ENCODE measurements around the gene GADD45B. TPM values are rescaled to one million over a fixed set of nuclear protein-coding genes. Genes with fewer than 3 reads are reported as not detected.
"Not testable (repeated sequence)": the region's sequence is repeated elsewhere in the genome, so short reads cannot be mapped to it uniquely, and the experiment has no call there.

GADD45B gene
- total RNA-seq, 1 donor from 2014 or later = 114 TPM

- no peak for DNase-seq
Measured at GRCh38 chr19:2517881-2518601, 42.1 kb downstream of the GADD45B start.

- DNase-seq = not testable (repeated sequence)
Measured at GRCh38 chr19:2518856-2519255, 42.9 kb downstream of the GADD45B start.

- no peak for DNase-seq
Measured at GRCh38 chr19:2519482-2519881, 43.6 kb downstream of the GADD45B start.

GRCh38 chr19:2523630-2524311 lies 47.8 kb downstream of the GADD45B start:
- no peak for DNase-seq

GRCh38 chr19:2524361-2524839 lies 48.5 kb downstream of the GADD45B start:
- no peak for DNase-seq

GRCh38 chr19:2524840-2525723 lies 49.2 kb downstream of the GADD45B start:
- no peak for DNase-seq

GRCh38 chr19:2527171-2527570 lies 51.2 kb downstream of the GADD45B start:
- no peak for DNase-seq

GRCh38 chr19:2527686-2528085 lies 51.8 kb downstream of the GADD45B start:
- DNase-seq = no peak

Other genes with a start within 250 kb of the GADD45B start
- 64.0 and 84.9 TPM in 2 replicates for gene PLEKHJ1, start 239.8 kb upstream of the GADD45B start, total RNA-seq
- gene SF3A2, start 239.3 kb upstream of the GADD45B start, total RNA-seq = 43.4 and 93.6 TPM in 2 replicates
- 1.3 and 1.5 TPM in 2 replicates for gene AMH, start 226.8 kb upstream of the GADD45B start, total RNA-seq
- gene JSRP1, start 219.7 kb upstream of the GADD45B start, total RNA-seq = 0.17 TPM in 1 of 2 replicates, not detected in the other
- gene PEAK3, start 194.0 kb upstream of the GADD45B start, total RNA-seq = 0.17 and 0.19 TPM in 2 replicates
- gene LINGO3, start 168.0 kb upstream of the GADD45B start, total RNA-seq = not detected in 2 replicates
- 114 and 166 TPM in 2 replicates for gene LSM7, start 147.5 kb upstream of the GADD45B start, total RNA-seq
- 32.1 and 33.2 TPM in 2 replicates for gene SPPL2B, start 147.4 kb upstream of the GADD45B start, total RNA-seq
- under 0.01 and 0.14 TPM in 2 replicates for gene TMPRSS9, start 115.9 kb upstream of the GADD45B start, total RNA-seq
- 48.3 and 53.5 TPM in 2 replicates for gene TIMM13, start 48.5 kb upstream of the GADD45B start, total RNA-seq
- gene LMNB2, start 19.2 kb upstream of the GADD45B start, total RNA-seq = 57.3 and 179 TPM in 2 replicates
- gene GNG7, start 226.6 kb downstream of the GADD45B start, total RNA-seq = 1.0 and 1.4 TPM in 2 replicates
- 0.23 and 0.51 TPM in 2 replicates for gene DIRAS1, start 245.2 kb downstream of the GADD45B start, total RNA-seq

Data from dermis blood vessel endothelial cell (primary cell).